ENCODE results near the gene AIFM3. TPM values are rescaled to one million over a fixed set of nuclear protein-coding genes. Genes with fewer than 3 reads are reported as not detected.

Gene AIFM3
- total RNA-seq, result not detected in 2 replicates

GRCh38 chr22:20966883-20967696, at the start of gene AIFM3:
Gene AIFM3 (plus strand): TSS chr22:20967255. CDS start chr22:20967945, 690 bp downstream.

GRCh38 chr22:20981787-20982562, 14.9 kb downstream of the AIFM3 start, which contains the start of gene LZTR1:
Gene LZTR1 (plus strand): TSS chr22:20982297. CDS start chr22:20982372, 75 bp downstream.

GRCh38 chr22:21001601-21002325, 34.7 kb downstream of the AIFM3 start, which contains the start of gene THAP7:
Gene THAP7 (minus strand): TSS chr22:21002118. CDS start chr22:21001911, 207 bp downstream.

GRCh38 chr22:21014726-21015465, 47.8 kb downstream of the AIFM3 start, which contains the start of gene P2RX6:
Gene P2RX6 (plus strand): TSS chr22:21015165. CDS start chr22:21015175, 10 bp downstream.

Other genes with a start within 250 kb of the AIFM3 start
- under 0.01 and 0.16 TPM in 2 replicates for gene SERPIND1, start 193.1 kb upstream of the AIFM3 start, total RNA-seq
- gene PI4KA, start 108.4 kb upstream of the AIFM3 start, total RNA-seq, result 28.5 and 35.0 TPM in 2 replicates
- gene SNAP29, start 108.2 kb upstream of the AIFM3 start, total RNA-seq, result 18.4 and 20.3 TPM in 2 replicates
- 39.5 and 42.6 TPM in 2 replicates for gene CRKL, start 49.8 kb upstream of the AIFM3 start, total RNA-seq
- gene LZTR1, start 15.0 kb downstream of the AIFM3 start, total RNA-seq, result 46.8 and 48.9 TPM in 2 replicates
- gene THAP7, start 34.9 kb downstream of the AIFM3 start, total RNA-seq, result 20.2 and 34.3 TPM in 2 replicates
- 3.1 and 3.6 TPM in 2 replicates for gene P2RX6, start 47.9 kb downstream of the AIFM3 start, total RNA-seq
- gene SLC7A4, start 65.3 kb downstream of the AIFM3 start, total RNA-seq, result not detected in 2 replicates
- not detected in 2 replicates for gene LRRC74B, start 78.7 kb downstream of the AIFM3 start, total RNA-seq